HS-27A (cell line): Measurements from ENCODE around the gene IMPDH2.

ENCODE experiments used
- DNase-seq: peaks from one replicate; pipeline ENCODE4 v3.0.0-alpha.2; 2012; ENCODE audit warnings: low read depth, missing footprints

Gene IMPDH2

DNA sequence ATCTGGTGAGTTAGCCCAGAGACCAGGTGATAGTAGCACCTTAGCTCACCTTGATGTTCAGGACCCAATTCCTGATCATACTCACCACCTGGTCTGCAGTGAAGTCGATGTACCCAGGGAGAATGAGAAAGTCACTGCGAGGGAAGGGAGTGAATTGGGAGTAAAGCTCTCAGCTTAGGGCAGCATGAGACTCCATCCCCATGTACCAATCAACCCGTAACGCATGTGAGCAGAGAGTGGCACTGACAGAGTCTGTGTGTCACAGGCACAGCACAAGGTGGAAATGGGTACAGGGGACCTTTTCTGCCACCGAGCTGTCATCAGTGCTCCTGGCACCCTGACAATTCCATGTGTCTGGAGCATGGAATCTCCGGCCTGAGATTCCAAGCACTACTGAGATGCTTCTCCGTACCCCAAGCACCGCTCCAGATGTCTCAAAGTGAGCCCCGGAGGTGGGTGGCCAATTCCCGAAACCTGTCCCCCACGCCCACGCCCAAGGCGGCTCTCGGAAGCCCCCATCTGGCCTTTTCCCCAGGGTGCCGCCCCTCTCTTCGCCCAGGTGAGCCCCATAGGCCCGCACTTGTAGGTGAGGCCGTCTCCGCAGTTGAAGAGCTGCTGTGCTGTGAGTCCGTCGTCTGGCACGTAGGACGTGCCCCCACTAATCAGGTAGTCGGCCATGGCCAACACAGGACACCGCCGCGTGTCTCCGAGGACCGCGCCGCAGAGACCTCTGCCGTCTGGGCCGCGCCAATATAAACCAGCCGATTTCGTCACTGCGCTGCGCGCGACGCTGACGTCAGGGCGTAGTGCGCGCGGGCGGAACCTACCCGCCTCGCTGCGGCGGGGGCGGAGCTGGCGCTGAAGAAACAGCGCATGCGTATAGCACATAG lies at the start of gene IMPDH2:
Gene IMPDH2, minus strand, starts transcription at position 726 of the 890 bp plus-strand sequence. Its CDS starts 48 bp downstream, at position 678.
- DNase-seq: peak; percentile 82

DNA sequence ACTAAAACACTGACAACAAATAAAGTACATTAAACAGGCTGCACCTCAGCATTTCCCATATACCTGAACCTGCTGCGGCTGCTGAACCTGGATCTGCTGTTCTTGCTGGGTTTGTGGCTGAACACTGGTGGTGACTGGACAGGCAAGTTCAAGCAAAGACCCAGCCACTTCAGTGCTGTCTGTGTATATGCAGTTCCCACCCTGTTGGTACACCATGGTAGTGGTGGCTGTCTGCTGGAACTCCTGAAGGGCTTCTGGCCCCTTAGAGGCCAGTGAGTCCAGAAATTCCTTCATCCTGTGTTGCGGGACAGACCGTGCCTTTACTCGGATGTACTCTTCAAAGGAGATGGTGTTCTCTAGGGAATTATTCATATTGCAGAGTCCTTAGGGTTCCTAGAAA lies 47.4 kb upstream of the IMPDH2 start:
- DNase-seq: no peak

DNA sequence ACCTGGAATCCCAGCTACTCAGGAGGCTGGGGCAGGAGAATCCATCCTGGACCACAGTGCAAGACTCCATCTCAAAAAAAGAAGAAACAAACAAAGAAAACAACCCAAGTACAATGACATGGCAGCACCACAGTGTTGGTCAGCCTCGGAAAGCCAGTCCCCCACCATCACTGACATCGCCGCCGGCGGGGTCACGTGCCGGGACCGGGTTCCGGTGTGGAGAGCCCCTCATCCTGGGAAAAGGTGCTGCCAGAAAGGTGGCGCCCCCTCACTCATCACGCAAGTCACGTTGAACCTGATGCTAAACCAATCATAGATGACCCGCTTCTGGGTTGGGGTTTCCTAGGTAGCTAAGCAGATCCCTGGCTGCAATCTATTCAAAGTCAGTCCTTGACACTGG lies 46.9 kb upstream of the IMPDH2 start:
- no peak for DNase-seq

DNA sequence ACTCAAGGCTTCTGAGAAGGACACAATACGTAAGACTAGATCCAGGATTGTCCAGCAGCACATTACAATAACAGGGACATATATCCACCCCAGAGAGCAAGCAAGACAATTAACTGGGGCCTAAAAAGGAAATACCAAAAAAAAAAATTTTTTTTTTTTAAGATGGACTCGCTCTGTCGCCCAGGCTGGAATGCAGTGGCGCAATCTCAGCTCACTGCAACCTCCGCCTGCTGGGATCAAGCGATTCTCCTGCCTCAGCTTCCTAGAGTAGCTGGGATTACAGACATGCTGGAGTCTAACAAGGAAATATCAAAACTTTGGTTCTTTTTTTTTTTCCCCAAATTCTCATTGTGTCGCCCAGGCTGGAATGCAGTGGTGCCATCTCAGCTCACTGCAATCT lies 28.8 kb upstream of the IMPDH2 start:
- DNase-seq: no peak

DNA sequence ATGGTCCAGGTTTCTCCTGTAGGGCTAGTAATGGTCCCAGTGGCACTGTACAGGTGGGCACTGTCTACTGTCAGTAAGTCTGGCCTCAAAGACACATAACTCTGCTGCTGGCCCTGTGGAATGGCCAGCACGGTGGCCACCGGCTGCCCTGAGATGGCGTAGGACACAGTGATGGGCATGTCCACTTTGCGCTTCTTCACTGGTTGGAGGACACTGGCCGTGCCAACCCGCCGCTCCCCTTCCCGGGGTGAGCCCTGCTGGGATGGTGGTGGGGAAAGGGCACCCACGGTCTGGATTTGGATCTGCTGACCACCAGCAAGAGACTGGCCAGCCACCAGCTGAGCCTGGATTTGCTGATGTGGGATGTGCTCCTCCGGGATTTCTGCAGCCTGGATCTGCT lies 28.1 kb upstream of the IMPDH2 start:
- no peak for DNase-seq

GRCh38 chr3:49054344-49054862 lies 25.2 kb upstream of the IMPDH2 start:
- no peak for DNase-seq

- no peak for DNase-seq
These were observed 24.3 kb upstream of the IMPDH2 start for GRCh38 chr3:49053543-49053942.

DNA sequence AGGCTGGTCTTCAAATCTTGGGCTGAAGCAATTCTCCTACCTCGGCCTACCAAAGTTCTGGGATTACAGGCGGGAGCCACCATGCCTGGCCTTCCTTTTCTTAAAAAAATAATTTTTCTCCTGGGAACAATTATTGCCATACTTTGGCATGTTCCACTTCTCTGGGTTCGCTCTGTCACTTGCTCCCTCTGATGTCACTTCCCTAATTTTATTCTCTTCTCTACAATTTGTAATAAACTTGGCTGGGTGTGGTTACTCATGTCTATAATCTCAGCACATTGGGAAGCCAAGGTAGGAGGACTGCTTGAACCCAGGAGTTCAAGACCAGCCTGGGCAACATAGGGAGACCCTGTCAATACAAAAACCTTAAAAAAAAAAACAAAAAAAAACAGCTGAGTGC lies 6.1 kb upstream of the IMPDH2 start:
- no peak for DNase-seq

- no peak for DNase-seq
These were observed 5.5 kb upstream of the IMPDH2 start for GRCh38 chr3:49034650-49035049.

DNA sequence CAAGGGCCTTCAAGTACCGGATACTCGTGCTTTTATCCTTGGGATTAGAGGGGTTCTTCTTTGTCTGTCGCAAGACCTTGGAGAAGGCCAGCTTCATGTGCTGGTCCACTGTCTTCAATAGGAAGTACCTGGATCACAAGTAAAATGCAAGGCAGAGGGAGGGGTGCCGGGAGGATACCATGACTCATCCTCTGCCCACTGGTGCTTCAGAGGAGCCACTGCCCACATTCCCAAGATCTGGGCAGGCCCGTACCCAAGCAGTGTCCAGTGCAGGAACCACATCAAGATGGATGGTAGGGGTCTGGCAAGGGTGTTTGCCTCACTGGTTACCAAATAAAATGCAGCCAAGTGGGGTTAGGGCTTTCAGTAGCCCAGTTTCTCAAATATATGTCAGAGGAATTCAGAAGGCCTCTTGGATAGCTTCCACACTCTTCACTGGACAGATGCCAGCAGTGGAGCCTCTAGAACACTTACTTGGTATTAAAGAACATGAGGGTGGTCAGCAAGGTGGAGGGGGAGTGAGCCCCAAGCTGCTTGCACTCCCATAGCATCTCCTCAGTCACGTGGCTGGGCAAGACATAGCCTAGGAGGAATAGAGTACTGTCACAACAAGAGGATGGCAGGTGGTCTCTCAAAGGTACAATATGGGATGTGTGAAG lies 3.6 kb upstream of the IMPDH2 start:
- no peak for DNase-seq

DNA sequence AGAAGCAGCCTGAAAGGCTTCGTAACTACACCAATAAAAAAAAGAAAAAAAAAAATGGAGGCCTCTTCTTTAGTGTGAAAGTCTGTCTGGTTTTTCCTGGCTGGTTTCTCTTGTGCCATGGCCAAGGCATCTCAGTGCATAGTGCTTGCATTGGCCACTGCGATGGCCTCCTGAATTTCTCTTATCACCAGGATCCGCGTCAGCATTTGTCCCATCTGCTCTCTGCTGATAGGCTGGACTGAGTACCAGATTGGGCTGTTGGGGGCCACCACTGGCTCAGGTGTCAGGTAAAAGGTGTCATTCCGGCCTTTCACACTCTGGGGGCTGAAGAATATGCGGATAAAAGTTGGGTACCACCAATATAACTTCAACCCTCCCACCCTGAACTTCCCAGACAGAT lies 1.1 kb upstream of the IMPDH2 start:
- DNase-seq: no peak

GRCh38 chr3:49029563-49029884 lies 326 bp upstream of the IMPDH2 start:
- DNase-seq: no peak

DNA sequence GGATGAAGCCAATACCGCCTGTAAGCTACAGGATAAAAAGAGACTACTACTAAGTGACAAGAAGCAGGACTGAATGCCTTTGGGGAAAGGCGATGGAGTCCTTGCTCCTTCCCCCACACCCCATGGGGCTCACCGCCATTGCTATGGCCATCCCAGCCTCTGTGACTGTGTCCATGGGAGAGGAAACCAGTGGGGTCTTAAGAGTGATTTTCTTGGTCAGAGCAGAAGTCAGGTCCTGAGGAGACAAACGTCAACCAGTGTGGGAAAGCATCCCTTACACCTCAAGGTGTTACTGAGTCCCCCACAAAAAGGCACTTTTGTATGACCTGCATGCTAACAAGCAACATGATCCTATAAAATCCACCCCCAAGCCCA lies 913 bp downstream of the IMPDH2 start:
- DNase-seq: no peak

- DNase-seq: no peak
These were observed 1.6 kb downstream of the IMPDH2 start for GRCh38 chr3:49027634-49028033.

GRCh38 chr3:49026536-49026935 lies 2.7 kb downstream of the IMPDH2 start:
- no peak for DNase-seq

- DNase-seq: no peak
These were observed 3.2 kb downstream of the IMPDH2 start for GRCh38 chr3:49025793-49026520.

GRCh38 chr3:49025005-49025792 lies 4.0 kb downstream of the IMPDH2 start:
- no peak for DNase-seq

GRCh38 chr3:49024449-49024848 lies 4.7 kb downstream of the IMPDH2 start:
- DNase-seq: no peak

DNA sequence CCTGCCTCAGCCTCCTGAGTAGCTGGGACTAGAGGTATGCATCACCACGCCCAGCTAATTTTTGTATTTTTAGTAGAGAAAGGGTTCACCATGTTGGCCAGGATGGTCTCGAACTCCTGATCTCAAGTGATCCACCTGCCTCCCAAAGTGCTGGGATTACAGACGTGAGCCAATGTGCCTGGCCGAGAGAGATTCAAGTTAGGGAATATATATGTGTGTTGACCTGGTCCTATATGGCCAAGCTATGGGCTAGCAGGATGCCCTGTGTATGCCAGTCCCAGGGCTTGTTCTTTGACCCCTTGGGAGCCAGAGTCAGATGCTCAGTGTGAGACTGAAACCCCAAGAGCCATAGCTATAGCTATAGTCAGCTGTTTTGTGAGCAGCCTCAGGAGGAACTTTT lies 5.4 kb downstream of the IMPDH2 start:
- no peak for DNase-seq

GRCh38 chr3:49022688-49023171 lies 6.5 kb downstream of the IMPDH2 start:
- no peak for DNase-seq

DNA sequence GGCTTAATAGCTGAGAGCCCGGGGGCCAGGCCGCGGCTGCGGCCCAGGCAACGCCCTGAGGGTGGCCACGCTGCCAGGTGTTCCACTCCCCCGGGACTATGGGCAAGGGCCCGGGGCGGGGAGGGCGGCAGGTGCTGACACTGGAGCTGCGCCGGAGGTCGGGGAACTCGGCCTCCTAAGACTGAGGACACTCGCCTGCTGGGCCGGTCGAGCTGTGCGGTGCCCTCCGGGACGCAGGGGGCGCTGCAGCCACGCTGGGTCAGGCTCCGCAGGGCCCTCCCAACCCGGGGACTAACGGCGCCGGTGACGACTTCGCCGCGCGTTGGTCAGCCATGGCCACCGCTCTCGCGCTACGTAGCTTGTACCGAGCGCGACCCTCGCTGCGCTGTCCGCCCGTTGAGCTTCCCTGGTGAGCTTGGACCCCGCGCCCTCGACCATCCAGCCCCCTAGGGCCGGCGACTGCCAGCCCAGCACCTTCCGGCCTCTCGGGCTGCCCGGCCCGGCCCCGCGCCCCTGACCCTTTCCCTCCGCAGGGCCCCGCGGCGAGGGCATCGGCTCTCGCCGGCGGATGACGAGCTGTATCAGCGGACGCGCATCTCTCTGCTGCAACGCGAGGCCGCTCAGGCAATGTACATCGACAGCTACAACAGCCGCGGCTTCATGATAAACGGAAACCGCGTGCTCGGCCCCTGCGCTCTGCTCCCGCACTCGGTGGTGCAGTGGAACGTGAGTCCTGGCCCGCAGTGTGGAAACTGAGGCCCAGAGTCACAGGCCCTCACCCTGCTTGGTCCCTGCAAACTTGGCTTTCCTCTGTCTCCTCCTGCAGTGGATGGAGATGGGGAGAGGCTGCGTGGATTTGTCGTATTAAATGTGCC lies 7.1 kb downstream of the IMPDH2 start, which contains the start of gene NDUFAF3:
Gene NDUFAF3, plus strand, starts transcription at position 309 of the 875 bp plus-strand sequence. Its CDS starts 24 bp downstream, at position 333.
- DNase-seq: peak; percentile 81
